Activated CD8-positive, alpha-beta memory T cell treated with anti-CD3 and anti-CD28 coated beads, Interleukin-2, amount 50 U/mL, for 24 hours (primary cell): Measurements from ENCODE around the gene CLSTN2.

Experiments used
- DNase-seq: peaks from one replicate; pipeline ENCODE4 v3.0.0-alpha.2; 2020; ENCODE audit errors: extremely low read depth

CLSTN2 gene

DNA sequence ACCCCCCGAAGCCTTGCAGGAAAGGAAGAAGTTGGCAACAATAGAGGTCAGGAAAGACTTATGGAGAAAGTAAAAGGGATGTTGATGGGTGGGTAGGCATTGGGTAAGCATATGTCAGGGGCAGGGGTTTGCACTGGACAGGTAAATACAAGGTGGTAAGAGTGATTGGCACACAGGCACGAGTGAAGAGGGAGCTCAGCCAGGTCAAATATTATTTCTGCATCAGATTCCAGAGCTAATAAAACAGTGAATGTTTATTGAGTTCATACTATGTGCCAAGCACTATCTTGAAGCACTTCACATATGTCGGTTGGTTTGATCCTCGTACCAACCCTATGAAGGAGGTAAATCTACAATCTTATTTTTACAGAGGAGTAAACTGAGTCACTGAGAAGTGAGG, 6.6 kb downstream of the CLSTN2 start:
- DNase-seq, result no peak

GRCh38 chr3:139944256-139944910, 9.4 kb downstream of the CLSTN2 start:
- DNase-seq, result no peak

GRCh38 chr3:139945386-139945785, 10.4 kb downstream of the CLSTN2 start:
- DNase-seq, result no peak

DNA sequence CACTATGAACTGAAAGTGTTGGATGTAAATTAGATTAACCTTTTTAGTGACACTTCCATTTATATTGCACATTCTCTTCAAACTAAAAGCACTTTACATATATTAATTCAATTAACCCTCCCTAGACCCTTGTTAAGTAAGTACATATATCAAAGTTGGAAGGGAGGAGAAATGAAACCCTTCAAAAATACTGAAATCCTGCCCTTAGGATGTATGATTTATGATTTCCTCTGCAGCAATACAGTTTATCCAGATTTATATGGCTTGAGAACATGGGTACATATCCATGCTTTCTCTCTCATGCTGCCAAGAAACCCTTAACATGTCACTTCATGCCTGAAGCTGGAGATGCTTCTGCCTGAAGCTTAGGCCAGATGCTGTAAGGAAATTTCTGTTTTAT, 11.0 kb downstream of the CLSTN2 start:
- no peak for DNase-seq

GRCh38 chr3:139948467-139948866, 13.5 kb downstream of the CLSTN2 start:
- no peak for DNase-seq

DNA sequence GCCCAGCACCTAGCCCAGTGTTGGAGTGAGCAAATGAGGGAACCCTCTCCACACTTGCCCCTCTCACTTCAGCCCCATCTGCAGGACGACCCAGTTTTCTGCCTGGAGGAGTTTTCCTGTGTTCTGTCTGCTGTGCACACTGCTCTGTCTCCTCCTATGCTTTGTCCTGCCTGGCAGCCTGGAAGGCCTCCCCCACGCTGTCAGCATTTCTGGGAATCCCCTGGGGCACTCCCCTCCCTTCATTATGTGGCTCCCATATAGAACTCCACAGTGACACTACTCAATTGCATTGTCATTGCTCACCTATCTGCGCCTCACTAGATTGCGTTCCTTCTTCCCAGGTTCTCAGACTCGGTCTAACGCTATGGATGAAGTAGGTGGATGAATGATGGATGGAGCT, 13.9 kb downstream of the CLSTN2 start:
- no peak for DNase-seq

GRCh38 chr3:139953131-139953910, 18.3 kb downstream of the CLSTN2 start:
- no peak for DNase-seq

- DNase-seq, result no peak
Measured at GRCh38 chr3:139954146-139954860, 19.3 kb downstream of the CLSTN2 start.

DNA sequence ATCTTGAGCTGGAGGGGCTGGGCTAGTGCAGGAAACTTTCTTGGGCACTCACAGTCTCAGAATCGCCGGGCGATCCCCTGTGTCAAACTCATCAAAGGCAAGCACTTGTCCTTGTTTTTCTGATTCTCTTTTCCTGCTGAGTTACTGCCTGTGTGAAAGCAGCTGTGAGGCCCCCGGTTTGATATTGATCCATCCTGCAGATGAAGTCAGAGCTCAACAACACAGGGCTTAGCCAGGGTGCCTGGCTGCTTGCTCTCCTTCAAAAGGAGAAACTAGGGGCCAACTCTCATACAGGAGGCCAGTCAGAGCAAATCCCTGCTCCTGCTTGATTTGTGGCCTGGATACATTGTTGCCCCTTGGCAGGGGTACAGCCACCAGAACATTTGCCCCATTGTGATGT, 22.9 kb downstream of the CLSTN2 start:
- no peak for DNase-seq

- DNase-seq, result no peak
Measured at GRCh38 chr3:139969386-139969785, 34.4 kb downstream of the CLSTN2 start.

GRCh38 chr3:139970526-139970925, 35.5 kb downstream of the CLSTN2 start:
- no peak for DNase-seq

DNA sequence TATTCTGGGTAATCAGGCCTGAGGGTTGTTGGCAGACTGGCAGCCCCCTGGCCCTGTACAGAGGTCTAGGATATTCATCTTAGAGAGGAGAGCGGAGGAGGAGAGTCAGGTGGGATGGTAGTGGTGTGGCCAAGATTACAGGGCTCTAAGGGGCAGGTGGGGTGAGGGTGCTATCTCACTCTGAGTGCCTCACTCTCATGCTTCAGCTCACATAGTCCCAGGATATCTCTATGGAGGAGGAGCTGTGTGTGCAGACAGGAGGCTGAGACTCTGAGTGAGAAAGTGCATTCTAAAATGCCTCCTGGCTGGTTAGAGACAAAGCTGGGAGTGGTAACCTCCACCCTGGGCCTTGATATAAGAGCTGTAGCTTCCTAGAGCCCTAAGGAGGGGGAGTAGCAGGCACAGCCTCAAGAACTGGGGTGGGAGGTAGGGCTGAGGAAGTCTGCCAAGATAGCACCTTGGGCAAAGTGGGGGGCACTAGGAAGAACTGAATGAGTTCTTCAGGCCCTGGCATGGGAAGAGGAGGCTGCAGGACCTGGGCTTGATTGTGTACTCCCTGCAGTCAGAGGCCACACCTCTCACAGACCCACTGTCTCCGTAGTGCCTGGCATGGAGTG, 39.9 kb downstream of the CLSTN2 start:
- no peak for DNase-seq

GRCh38 chr3:139975594-139976365, 40.8 kb downstream of the CLSTN2 start:
- DNase-seq, result no peak

- DNase-seq, result no peak
Measured at GRCh38 chr3:139978966-139979365, 44.0 kb downstream of the CLSTN2 start.

DNA sequence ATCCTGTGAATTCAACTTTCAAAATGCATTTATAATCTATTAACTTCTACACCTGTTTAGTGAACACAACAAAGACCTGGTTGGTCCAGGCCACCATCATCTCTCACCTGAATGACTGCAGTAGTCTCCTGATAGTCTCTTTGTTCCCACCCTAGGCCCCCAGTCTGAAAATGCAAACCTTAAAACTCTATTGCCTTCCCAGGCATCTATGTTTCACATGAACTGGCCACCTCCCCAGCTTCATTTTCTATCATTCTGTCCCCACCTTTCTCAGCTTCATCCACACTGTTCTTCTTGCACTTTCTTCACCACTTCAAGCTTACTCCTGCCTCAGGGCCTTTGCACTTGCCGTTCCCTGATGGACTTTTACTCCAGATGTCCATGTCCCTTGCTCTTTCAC, 45.0 kb downstream of the CLSTN2 start:
- DNase-seq, result no peak

- DNase-seq, result no peak
Measured at GRCh38 chr3:139982404-139982803, 47.4 kb downstream of the CLSTN2 start.

GRCh38 chr3:139985576-139985975, 50.6 kb downstream of the CLSTN2 start:
- no peak for DNase-seq

DNA sequence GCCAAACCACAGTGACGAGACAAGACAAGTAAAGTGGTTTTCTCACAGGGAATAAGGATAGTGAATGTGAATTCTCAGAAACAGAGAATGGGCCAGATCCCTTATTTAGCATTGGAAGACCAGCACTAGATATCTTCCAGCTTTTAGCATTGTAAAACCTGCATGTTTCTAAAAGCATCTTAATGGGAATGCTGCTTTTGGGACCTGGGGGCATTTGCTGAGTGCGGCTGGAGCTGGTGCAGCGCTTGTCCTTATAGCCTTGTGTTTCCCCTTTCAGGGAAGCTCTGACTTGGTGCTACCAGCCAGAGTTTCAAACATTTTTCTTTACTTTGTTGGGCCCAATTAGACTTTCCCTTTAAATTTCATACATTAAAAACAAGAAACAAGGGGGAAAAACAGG, 52.9 kb downstream of the CLSTN2 start:
- DNase-seq, result no peak

- no peak for DNase-seq
Measured at GRCh38 chr3:139988472-139989156, 53.6 kb downstream of the CLSTN2 start.

DNA sequence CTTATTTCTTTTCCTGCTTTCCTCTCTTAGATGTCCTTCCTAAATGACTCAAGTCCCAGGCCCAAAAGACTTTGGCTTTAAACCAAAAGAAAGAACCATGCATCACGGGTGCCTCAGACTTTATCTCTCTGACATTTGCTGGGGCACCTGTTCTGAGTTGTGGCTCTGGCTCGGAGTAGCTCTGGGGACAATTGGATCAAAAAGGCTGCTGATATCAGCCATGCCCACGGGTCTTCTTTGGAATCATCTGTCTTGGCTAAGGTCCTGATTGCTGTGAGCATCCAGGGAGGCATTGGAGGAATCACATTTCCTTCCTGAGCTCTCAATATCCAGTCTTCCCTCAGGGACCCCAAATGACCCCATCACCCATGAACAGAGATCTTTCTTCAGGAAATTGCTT, 59.9 kb downstream of the CLSTN2 start:
- no peak for DNase-seq

DNA sequence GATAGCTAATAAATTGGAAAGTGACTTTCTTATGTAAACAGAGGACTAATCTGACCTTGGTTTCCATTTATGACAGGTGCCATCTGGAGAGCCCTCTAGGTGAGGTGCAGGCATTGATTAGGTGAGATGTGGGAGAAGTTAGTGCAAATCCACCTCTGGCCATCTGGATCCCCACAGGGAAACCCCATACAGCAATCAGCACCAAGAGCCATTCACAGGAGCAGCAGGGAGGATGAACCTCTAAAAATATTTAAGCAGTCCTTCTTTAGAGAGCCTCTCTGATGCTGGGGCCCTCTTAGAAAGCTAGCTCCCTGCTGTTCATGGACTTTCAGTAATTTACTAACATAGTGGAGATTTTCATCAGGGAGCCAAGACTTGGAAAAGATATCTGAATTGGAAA, 69.3 kb downstream of the CLSTN2 start:
- DNase-seq, result no peak
